OCI-LY1 (cell line): Measurements from ENCODE around the gene TMEM40.

ENCODE experiments used
- H2AFZ ChIP-seq: fragments of 200-600 bp; sonication (generic), shearing (Covaris generic); 2 replicates; pipeline ENCODE4 v1.6.0; 2014; ENCODE audit warnings: antibody characterized with exemption, mild to moderate bottlenecking, low read length
- H3F3A ChIP-seq: fragments of 200-600 bp; sonication (generic), shearing (Covaris generic); 2 replicates; pipeline ENCODE4 v1.6.0; 2014; ENCODE audit warnings: mild to moderate bottlenecking, antibody characterized with exemption, low read length, moderate library complexity; ENCODE audit not compliant: insufficient read depth
- H3K27ac ChIP-seq: fragments of 200-600 bp; sonication (generic); 2 replicates; pipeline ENCODE4 v1.5.1; 2014; ENCODE audit warnings: low read length, mixed run types, mild to moderate bottlenecking, low read depth; ENCODE audit not compliant: poor library complexity, severe bottlenecking
- H3K27me3 ChIP-seq: fragments of 200-600 bp; sonication (generic); 2 replicates; pipeline ENCODE4 v1.6.0; 2014; ENCODE audit warnings: antibody characterized with exemption, mild to moderate bottlenecking, low read length, moderate library complexity; ENCODE audit not compliant: insufficient read depth
- H3K36me3 ChIP-seq: fragments of 200-600 bp; sonication (generic); 2 replicates; pipeline ENCODE4 v1.6.1; 2014; ENCODE audit warnings: mild to moderate bottlenecking, antibody characterized with exemption, low read length, moderate library complexity, mixed read lengths; ENCODE audit not compliant: insufficient read depth
- H3K4me1 ChIP-seq: fragments of 200-600 bp; sonication (generic); 2 replicates; pipeline ENCODE4 v1.5.1; 2014; ENCODE audit warnings: mild to moderate bottlenecking, low read length, moderate library complexity; ENCODE audit not compliant: insufficient read depth, severe bottlenecking
- H3K4me2 ChIP-seq: fragments of 200-600 bp; sonication (generic), shearing (Covaris generic); 2 replicates; pipeline ENCODE4 v1.6.1; 2014; ENCODE audit warnings: low read length
- H3K4me3 ChIP-seq: fragments of 200-600 bp; sonication (generic); 2 replicates; pipeline ENCODE4 v1.5.1; 2014; ENCODE audit warnings: low read length, low read depth, mild to moderate bottlenecking, mixed read lengths; ENCODE audit not compliant: poor library complexity, severe bottlenecking
- H3K79me2 ChIP-seq: fragments of 200-600 bp; shearing (Covaris generic); 2 replicates; pipeline ENCODE4 v1.6.1; 2016; ENCODE audit warnings: mixed run types, low read length, mixed read lengths; ENCODE audit not compliant: insufficient read depth
- H3K9ac ChIP-seq: fragments of 200-600 bp; sonication (generic), shearing (Covaris generic); 2 replicates; pipeline ENCODE4 v1.6.1; 2014; ENCODE audit warnings: mild to moderate bottlenecking, low read length, mixed read lengths
- H3K9me2 ChIP-seq: fragments of 200-600 bp; sonication (generic), shearing (Covaris generic); 2 replicates; pipeline ENCODE4 v1.6.1; 2014; ENCODE audit warnings: low read depth, mild to moderate bottlenecking, low read length, mixed read lengths
- H3K9me3 ChIP-seq: fragments of 200-600 bp; shearing (Covaris generic); 2 replicates; pipeline ENCODE4 v1.6.1; 2014; ENCODE audit warnings: low read length, mixed read lengths
- H4K20me1 ChIP-seq: fragments of 200-600 bp; sonication (generic), shearing (Covaris generic); 2 replicates; pipeline ENCODE4 v1.6.0; 2016; ENCODE audit warnings: mild to moderate bottlenecking, low read length; ENCODE audit not compliant: insufficient read depth
- CTCF ChIP-seq: fragments of 200-600 bp; sonication (generic), shearing (Covaris generic); IDR thresholded peaks from 2 replicates; pipeline ENCODE4 v1.5.1; 2017; ENCODE audit warnings: mild to moderate bottlenecking, antibody characterized with exemption, low read length, moderate library complexity, mixed read lengths
- EZH2 ChIP-seq: fragments of 200-600 bp; sonication (generic), shearing (Covaris generic); IDR thresholded peaks from 2 replicates; pipeline ENCODE4 v1.8.0; 2017; ENCODE audit warnings: borderline replicate concordance, mixed run types, mild to moderate bottlenecking, antibody characterized with exemption, low read length, moderate library complexity, mixed read lengths

Gene TMEM40

GRCh38 chr3:12709334-12709733 is 49.7 kb downstream of the TMEM40 start:
- Histone ChIP-seq H3K79me2 (no peaks in the 10 kb centered on the region), H3K9ac (no peak overlapping the region), H3K9me2 (no peaks in the 10 kb centered on the region), H2AFZ (no peak overlapping the region), H3K27me3 (peaks cover 3% of the 10 kb centered on the region; the same call in 1 of the 2 replicates), H3K4me1 (no peaks in the 10 kb centered on the region), H3K4me3 (no peak overlapping the region), H4K20me1 (no peaks in the 10 kb centered on the region), H3K27ac (no peak overlapping the region), H3K36me3 (no peaks in the 10 kb centered on the region), H3F3A (no peaks in the 10 kb centered on the region), H3K4me2 (no peak overlapping the region), H3K9me3 (no peaks in the 10 kb centered on the region)
- no peak for TF ChIP-seq EZH2

DNA sequence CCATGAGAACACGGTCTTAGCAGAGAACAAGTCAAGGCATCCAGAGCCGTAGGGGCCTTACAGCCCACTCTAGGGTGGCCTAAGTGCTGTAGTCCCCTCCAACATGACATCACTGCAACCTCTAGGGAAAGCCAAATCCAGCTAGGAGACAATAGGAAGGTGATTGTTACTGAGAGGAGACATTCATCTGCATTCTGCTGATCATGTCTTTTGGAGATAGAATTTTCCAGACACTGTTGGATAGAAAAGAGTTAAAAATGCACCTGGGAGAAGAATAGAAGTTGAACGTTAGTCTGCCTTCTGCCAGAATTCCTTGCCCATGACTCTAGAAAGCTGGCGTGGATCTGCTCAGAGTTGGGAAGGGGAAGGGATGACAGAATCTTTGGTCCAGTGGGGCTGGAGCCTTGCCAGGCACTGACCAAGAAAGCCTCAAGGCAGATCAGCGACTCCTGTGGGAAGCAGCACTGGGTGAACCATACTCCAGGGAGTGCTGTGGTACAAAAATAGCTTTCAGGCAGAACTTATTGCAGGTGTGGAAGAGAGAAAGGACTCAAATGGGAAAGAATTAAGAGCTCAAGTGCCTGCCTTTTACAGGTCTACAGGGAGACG is 50.4 kb downstream of the TMEM40 start:
- Histone ChIP-seq H2AFZ (no peak overlapping the region), H3K36me3 (no peaks in the 10 kb centered on the region), H3K4me1 (no peaks in the 10 kb centered on the region), H3K4me3 (no peak overlapping the region), H3K9me3 (no peaks in the 10 kb centered on the region), H3K27ac (no peak overlapping the region), H3K9me2 (no peaks in the 10 kb centered on the region), H3K4me2 (no peak overlapping the region), H3K27me3 (peaks cover 3% of the 10 kb centered on the region; the same call in 1 of the 2 replicates), H3F3A (no peaks in the 10 kb centered on the region), H3K79me2 (no peaks in the 10 kb centered on the region), H4K20me1 (no peaks in the 10 kb centered on the region), H3K9ac (no peak overlapping the region)
- TF ChIP-seq CTCF (no peak), EZH2 (no peak)

DNA sequence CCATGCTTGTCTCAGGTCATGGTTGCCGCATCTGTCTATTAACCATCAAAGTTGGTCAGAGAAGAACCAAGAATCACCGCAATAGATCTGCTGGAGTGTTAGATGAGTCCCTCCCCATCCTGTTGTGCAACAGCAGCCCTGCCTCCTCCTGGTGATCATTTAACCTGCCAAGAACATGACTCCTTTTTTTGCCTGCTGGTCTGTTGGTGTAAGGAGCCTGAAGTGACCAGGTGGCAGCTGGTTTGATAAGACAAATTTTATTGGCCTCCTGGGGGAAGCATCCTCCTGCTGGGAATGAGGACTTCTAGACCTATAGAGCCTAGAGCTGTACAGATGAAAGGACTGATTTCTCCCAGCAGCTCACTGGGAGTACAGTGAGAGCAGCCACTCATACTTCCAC is 51.6 kb downstream of the TMEM40 start:
- no peak overlapping the region for H3K9ac ChIP-seq
- no peaks in the 10 kb centered on the region for H3K79me2 ChIP-seq

More for the DNA sequence above, 51.6 kb downstream of the TMEM40 start:
- Histone ChIP-seq H3K9me2 (no peaks in the 10 kb centered on the region), H3K4me1 (no peaks in the 10 kb centered on the region), H3F3A (no peaks in the 10 kb centered on the region), H4K20me1 (no peaks in the 10 kb centered on the region), H3K9me3 (no peaks in the 10 kb centered on the region), H3K4me2 (no peak overlapping the region), H2AFZ (no peak overlapping the region), H3K36me3 (no peaks in the 10 kb centered on the region), H3K27ac (no peak overlapping the region), H3K4me3 (no peak overlapping the region), H3K27me3 (peaks cover 3% of the 10 kb centered on the region; the same call in 1 of the 2 replicates)
- TF ChIP-seq CTCF, result no peak
- no peak for TF ChIP-seq EZH2
